GM18870 (cell line): Measurements from ENCODE around the gene ATP8A2.

Experiments
- ATAC-seq: cut with Tn5 transposase; IDR thresholded peaks from one replicate; pipeline ENCODE4 v1.9.1; 2021; ENCODE audit warnings: moderate library complexity; ENCODE audit not compliant: unreplicated experiment

The ATP8A2 gene

GRCh38 chr13:25380741-25381324 lies 9.1 kb downstream of the ATP8A2 start:
- ATAC-seq, result no peak

GRCh38 chr13:25384758-25385410 lies 13.1 kb downstream of the ATP8A2 start:
- no peak for ATAC-seq

- ATAC-seq, result no peak
Measured at GRCh38 chr13:25391932-25392331, 20.2 kb downstream of the ATP8A2 start.

GRCh38 chr13:25394402-25395060 lies 22.8 kb downstream of the ATP8A2 start:
- ATAC-seq, result no peak

- no peak for ATAC-seq
Measured at GRCh38 chr13:25397763-25398162, 26.0 kb downstream of the ATP8A2 start.

- no peak for ATAC-seq
Measured at GRCh38 chr13:25400925-25401324, 29.2 kb downstream of the ATP8A2 start.

- ATAC-seq, result no peak
Measured at GRCh38 chr13:25401958-25402357, 30.2 kb downstream of the ATP8A2 start.

GRCh38 chr13:25406377-25406776 lies 34.6 kb downstream of the ATP8A2 start:
- no peak for ATAC-seq

- no peak for ATAC-seq
Measured at GRCh38 chr13:25409938-25410337, 38.2 kb downstream of the ATP8A2 start.

GRCh38 chr13:25415241-25415640 lies 43.5 kb downstream of the ATP8A2 start:
- ATAC-seq, result no peak

- no peak for ATAC-seq
Measured at GRCh38 chr13:25417535-25417934, 45.8 kb downstream of the ATP8A2 start.

- ATAC-seq, result no peak
Measured at GRCh38 chr13:25420161-25420560, 48.4 kb downstream of the ATP8A2 start.

GRCh38 chr13:25421612-25422011 lies 49.8 kb downstream of the ATP8A2 start:
- no peak for ATAC-seq

GRCh38 chr13:25422153-25422552 lies 50.4 kb downstream of the ATP8A2 start:
- no peak for ATAC-seq

GRCh38 chr13:25423831-25424230 lies 52.1 kb downstream of the ATP8A2 start:
- ATAC-seq, result no peak

- no peak for ATAC-seq
Measured at GRCh38 chr13:25429466-25429865, 57.7 kb downstream of the ATP8A2 start.

GRCh38 chr13:25432691-25433090 lies 60.9 kb downstream of the ATP8A2 start:
- ATAC-seq, result no peak

- no peak for ATAC-seq
Measured at GRCh38 chr13:25440061-25440460, 68.3 kb downstream of the ATP8A2 start.

GRCh38 chr13:25446261-25446660 lies 74.5 kb downstream of the ATP8A2 start:
- ATAC-seq, result no peak

GRCh38 chr13:25447396-25447795 lies 75.6 kb downstream of the ATP8A2 start:
- no peak for ATAC-seq

- no peak for ATAC-seq
Measured at GRCh38 chr13:25453850-25454365, 82.1 kb downstream of the ATP8A2 start.

- no peak for ATAC-seq
Measured at GRCh38 chr13:25455146-25455545, 83.4 kb downstream of the ATP8A2 start.
